HG02943 (cell line): ENCODE data around the gene KCNS3.

Source experiments
- ATAC-seq: cut with Tn5 transposase; IDR thresholded peaks from one replicate; pipeline ENCODE4 v1.9.1; 2021; ENCODE audit warnings: mild to moderate bottlenecking, low read depth, moderate library complexity; ENCODE audit not compliant: unreplicated experiment

Gene KCNS3

GRCh38 chr2:17876590-17876989 lies 1.9 kb upstream of the KCNS3 start:
- no peak for ATAC-seq

- peak; percentile 37 for ATAC-seq
These were observed 621 bp upstream of the KCNS3 start for GRCh38 chr2:17877811-17878280.

DNA sequence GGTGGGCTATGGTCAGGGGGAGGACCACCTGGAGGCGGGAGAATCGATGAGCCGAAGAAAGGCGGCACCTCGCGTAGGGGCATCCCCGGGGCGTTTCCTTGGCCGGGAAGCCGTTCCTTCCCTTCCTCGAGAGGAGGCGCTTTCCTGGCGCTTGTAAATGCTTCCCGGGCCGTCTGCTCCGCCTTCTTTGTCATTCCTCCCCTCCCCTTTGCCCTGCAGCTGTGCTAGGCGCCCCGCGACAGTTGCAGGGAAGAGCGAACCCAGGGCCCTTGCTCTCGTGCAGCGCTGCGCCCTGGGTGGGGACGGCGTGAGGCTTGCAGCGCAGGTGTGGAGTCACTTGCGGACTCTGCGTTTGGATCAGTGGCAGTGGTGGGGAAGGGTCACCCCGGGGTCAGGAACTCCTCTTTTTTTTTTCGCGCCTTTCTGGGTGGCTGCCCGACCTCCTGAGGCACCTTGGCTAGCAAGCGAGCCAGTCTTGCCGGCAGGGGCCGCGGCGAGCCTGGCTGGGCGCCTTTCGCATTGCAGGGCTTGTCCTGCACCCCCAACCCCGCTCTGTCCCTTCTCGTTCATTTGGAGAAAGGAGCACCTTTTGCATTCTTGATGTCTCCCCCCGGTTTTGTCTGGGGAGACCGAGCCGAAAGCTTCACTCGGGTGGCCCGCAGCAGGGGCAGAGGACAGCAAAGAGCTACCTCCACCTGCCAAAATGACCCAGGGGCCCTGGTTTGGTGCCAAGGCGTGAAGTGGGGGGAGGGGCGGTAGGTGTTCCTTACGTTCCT lies 858 bp downstream of the KCNS3 start:
- peak; percentile 17 for ATAC-seq

DNA sequence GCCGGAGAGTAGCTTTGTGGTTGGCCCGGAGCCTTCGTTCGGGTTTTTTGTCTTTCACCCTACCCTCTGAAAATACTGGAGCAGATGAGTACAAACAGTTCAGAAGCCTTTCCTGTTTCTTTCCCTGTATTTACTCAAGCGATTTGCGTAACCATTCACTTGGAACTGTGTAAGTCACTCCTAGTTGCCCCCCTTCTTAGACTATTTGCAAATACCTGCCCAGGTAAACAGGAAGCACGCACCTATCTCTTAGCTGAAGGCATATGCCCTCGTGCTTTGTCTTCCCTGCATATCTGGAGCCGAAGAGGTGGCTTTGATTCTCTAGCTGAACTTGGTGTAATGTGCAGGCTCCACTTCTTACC lies 1.4 kb downstream of the KCNS3 start:
- no peak for ATAC-seq

DNA sequence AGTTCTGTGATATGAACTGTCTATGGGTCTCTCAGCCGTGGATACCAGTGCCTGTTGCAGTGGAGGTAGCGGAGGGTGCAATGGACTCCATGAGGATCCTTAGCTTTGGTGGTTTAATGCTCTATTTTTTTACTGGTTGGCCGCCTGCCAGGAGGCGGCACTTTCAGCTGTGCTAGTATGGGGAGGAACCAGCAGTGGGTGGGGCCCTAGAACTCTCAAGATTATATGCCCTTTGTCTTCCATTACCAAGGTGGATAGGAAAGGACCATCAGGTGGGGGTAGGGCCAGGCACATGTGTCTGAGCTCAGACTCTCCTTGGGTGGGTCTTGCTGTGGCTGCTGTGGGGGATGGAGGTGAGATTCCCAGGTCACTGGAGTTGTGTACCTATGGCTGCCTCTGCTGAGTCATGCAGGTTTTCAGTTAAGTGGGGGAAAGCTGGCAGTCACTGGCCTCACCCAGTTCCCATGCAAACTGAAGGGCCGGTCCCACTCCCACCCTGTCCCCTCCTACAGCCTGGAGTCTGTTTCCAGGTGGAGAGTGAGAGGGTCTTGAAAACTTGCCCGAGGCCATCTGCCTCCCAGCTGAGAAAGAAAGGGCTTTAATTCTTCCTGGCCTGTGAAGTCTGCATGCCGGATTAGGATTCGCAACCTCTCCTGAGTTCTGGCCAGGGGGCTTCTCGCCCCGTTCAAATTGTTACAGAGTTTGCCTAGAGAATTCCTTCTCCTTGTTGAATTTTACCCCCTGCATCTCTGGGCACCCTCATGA lies 14.5 kb downstream of the KCNS3 start:
- ATAC-seq: no peak

DNA sequence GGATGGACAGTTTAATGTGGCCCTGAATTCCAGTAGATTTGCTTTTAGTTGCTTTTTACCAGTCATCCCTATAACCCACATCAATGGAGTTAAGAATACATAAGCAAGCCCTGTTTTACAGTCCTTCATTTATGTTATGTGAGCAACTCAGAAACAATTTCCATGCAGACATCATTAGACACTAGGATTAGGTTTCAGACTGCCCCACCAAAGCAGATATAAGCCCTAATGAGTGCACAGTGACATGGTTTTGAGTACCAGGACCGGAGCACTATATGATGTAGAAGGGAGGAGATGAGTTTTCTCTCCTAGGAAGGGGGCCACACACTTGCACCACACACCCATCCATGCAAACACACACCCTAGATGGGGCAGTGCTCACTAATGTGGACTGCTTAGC lies 15.5 kb downstream of the KCNS3 start:
- no peak for ATAC-seq

DNA sequence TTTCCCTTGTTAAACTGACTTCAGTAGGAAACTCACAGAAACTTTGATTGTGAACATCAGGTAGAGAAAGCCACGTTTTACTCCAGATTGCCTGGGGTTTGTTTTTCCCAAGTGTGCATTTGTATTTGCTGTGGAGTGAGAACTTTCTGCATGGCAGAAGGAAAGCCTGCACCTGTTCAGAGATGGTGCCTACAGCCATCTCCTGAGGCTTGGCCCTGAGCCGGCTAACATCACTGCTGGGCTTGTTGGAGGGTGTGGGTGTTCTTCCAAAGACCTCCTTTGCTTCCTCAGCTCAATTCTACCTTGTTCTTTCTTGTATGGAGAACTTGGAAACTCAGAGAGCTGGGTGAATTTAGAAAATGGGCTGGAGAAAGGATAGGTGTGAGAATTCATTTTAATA lies 16.1 kb downstream of the KCNS3 start:
- ATAC-seq: no peak

DNA sequence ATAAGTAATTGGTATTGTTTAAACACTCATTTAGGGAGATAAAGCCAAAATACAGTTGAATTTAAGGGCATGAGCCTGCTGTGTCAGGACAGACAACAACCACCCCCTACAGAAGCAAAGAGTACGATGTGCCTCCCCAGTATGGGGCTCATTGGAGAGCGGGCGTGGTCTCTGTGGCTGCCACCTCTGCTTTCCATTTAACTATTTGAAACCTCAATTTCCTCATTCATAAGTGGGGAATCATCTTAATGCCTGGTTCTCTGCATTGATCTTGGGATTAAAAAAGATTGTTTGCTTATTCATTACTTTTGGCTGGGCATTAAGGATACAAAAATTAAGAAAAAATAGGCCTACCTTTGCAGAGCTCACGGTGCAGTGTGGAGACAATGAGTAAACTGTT lies 21.4 kb downstream of the KCNS3 start:
- no peak for ATAC-seq

- ATAC-seq: no peak
These were observed 22.8 kb downstream of the KCNS3 start for GRCh38 chr2:17901246-17901645.

GRCh38 chr2:17910980-17911379 lies 32.5 kb downstream of the KCNS3 start:
- no peak for ATAC-seq

DNA sequence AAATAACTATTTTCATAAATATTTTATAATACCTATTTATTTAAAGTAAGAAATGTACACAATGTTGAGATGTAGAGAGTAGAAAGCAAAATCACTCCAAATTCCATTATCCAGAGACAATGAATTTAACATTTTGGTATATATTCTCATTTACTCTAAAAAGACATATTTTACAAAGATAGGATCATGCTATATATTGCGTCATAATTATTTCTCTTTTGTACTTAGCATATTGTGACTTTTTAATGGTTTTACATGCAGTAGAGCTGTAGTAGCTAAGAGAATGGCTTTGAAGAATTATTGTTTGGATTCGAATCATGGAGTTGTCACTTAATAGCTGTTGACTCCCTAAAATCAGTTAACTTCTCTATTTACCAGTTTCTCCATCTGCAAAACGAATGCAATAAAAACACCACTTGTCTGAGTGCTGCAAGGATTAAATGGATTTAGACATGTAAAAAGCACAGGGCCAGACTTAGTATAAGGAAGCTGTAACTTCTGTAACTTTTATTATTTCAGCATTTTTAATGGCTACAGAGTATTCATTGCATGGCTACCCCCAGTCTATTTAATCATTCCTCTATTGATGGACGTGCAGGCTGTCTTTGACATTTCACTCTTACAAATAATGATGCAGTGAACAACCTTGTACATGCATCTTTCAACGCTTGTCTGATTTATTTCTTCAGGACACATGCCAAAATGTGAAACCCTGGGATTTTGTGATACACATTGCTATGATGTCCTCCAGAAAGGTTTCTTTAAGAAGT lies 33.2 kb downstream of the KCNS3 start:
- peak; percentile 17 for ATAC-seq

GRCh38 chr2:17912266-17912691 lies 33.8 kb downstream of the KCNS3 start:
- ATAC-seq: peak; percentile 95

DNA sequence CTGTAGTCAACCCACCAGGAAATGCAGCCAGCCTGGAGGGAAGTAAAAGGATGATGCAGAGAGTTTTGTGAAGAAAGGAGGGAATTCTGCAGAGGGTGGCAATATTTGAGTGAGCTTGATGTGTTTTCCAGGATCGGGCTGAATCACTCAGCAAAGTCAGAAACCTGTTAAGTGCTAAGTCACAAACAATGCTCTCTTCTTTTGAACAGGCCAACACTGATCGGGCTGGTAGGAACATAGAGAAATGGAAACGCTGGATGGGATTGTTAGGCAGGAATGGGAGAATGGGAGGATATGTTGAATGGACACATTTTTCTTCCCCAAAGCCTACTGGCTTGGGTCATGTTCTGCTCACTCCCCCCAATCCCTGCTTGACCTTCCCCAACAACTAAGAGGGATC lies 36.6 kb downstream of the KCNS3 start:
- no peak for ATAC-seq

- ATAC-seq: no peak
These were observed 37.5 kb downstream of the KCNS3 start for GRCh38 chr2:17915811-17916518.

- ATAC-seq: no peak
These were observed 38.1 kb downstream of the KCNS3 start for GRCh38 chr2:17916584-17916983.

DNA sequence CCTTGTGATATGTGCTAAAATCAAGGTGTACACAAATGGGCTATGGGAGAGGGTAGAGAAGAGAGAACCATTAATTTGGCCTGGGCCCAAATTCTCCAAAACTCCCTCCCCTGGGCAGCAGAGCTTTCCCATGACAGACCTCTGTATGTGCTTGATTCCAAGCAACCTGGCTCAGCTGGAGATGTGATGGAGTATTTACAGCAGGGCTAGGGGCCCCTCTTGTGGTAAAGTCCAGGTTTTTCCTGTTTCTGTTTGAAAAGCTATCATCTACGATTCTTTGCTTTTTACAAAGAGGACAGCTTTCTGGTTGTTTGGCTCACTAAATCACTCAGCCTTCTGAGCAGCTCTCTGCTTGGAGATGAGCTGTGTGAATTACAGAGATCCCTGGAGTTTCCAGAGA lies 40.3 kb downstream of the KCNS3 start:
- no peak for ATAC-seq

- no peak for ATAC-seq
These were observed 52.3 kb downstream of the KCNS3 start for GRCh38 chr2:17930773-17931172.

GRCh38 chr2:17933256-17933655 lies 54.8 kb downstream of the KCNS3 start:
- no peak for ATAC-seq

DNA sequence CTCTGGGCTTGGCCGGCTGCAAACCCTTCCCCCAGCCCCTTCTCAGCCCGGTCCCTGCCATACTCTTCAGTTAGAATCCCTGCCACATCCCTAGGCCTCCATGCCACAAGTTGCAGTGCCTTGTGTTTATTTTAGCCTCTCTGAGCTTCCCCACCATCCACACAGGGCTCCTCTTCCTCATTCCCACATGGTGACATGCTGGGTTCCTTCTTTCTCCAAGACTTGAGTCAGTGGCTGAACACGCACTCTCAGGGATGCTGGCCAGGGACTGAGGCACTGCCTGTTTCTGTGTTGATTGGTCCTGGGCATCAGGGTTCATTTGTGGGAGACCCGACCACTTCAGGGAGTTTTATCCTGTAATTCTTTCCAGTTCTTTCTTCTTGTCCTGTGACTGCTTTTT lies 56.3 kb downstream of the KCNS3 start:
- ATAC-seq: no peak

GRCh38 chr2:17935242-17935885 lies 56.9 kb downstream of the KCNS3 start:
- no peak for ATAC-seq
